NCI-H1092 (cell line): ENCODE data around the gene LIPC.

ENCODE experiments used
- DNase-seq: peaks from one replicate; lab custom pipeline; 2025; lab: John Stamatoyannopoulos, UW

The LIPC gene

DNA sequence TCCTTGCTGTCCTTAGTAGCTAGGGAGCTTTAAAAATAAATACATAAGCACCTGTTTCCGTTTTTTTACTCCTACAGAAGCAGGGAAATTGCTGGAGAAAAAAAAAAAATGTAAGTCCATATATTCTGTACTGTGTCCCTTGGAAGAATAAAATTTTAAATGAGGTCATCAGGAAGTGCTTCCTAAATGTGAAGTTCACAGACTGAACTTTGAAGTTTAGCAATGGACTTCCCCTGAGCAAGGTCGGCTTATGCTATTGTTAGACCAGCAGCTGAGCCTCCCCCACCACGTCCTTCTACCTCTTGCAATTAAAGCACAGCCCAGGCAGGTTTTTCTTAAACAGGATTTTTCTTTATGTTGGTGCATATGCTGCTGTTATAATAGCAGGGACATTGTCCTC, 26.3 kb downstream of the LIPC start:
- DNase-seq = no peak

DNA sequence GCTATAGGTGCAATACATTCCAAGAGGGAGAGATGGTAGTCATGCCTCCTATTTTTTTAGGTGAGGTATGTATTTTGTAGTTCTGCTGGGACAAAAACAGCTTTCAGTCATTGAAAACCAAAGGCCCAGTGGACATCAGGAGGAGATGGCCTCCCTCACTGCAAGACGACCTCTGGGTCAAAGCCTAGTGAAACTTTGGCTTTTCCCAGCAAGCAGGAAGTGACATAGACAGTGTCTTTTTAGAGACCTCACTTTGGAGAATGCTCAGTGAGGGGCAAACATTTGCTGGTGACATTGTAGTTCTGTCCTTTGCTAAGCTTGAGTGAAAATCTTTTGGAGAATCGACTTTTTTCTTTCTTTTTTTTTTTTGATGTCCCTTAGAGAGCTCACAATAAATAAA, 27.3 kb downstream of the LIPC start:
- DNase-seq = no peak

DNA sequence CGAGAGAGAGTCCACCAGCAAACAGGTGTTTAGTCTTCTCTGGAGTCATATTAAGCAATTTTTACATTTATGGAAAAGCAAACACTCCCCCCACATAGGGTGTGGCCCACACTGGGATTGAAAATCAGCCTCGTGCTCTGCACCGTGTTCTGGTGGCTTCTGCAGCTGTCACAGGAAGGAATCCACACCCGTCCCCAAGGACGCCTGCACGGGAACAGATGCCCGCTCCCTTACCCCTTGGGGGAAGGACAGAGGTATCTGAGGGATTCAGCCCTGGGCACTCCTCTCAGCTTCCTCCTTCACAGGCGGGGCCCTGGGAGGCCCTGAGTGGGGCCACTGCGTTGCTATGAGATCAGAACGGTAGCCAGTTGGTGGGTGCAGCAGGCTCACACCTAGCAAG, 27.8 kb downstream of the LIPC start:
- no peak for DNase-seq

DNA sequence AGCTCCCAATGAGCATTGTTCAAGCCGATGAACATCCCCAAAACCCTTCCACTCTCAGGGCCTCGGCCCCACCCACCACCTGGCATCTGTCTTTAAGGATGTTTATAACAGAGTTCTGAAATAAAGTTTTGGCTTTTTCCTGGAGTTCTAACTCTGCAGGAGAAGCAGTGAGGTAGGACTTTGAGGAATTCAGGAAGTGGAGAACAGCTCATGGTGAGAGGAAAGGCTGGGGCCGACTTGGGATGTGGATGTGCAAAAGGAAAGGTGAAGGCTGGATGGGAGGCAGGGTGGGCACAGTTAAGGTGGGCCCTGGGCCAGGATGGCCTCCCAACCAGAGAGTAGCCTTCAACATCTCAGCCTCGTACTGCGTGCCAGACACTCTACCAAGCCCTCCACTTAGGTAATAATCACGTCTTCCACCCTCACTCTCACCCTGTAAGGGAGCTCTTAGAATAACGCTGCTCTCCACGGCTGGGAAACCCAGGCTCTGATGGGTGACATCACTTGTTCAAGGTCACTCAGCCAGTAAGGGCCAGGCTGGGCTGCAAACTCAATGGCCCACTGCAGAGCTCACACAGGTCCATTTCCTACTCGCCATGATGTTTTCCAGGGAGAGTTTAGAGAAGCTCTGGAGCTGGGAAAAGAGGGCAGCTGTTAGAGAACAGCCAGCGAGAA, 28.5 kb downstream of the LIPC start:
- DNase-seq = no peak

DNA sequence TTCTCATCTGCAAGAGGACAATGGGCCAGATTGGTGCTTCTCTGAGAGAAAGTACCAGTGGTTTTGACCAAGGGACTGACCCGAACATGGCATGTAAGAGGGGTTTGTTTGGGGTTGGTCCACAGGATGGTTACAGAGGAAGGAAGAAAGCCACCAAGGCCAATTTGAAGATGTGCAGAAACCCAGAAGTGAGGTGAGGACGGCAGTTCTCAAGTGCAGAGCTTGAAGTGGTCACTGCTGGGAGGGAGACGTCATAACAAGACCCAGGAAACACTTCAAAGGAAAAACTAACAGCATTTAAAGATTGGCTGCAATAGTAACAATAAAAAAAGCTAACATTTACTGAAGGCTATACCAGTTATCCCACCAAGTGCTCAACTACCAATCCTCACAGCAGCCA, 29.1 kb downstream of the LIPC start:
- no peak for DNase-seq

DNA sequence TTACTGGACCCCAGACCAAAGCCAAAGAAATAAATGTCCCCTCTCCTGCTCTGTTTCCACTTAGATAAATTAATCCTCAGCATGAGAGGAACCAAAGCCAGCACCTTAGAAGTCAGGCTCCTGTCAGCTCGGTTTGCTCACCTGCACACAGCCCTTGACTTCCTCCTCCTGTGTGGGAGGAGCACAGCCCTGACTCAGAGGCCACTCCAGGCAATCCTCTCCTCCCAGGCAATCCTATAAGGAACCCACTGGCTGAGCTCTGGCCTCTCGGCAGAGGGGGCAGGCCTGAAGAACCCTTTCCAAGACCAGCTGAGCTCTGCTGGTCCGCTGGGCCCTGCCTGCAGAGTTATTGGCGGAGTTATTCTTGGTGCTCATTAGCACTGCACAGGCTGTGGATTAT, 30.8 kb downstream of the LIPC start:
- no peak for DNase-seq

DNA sequence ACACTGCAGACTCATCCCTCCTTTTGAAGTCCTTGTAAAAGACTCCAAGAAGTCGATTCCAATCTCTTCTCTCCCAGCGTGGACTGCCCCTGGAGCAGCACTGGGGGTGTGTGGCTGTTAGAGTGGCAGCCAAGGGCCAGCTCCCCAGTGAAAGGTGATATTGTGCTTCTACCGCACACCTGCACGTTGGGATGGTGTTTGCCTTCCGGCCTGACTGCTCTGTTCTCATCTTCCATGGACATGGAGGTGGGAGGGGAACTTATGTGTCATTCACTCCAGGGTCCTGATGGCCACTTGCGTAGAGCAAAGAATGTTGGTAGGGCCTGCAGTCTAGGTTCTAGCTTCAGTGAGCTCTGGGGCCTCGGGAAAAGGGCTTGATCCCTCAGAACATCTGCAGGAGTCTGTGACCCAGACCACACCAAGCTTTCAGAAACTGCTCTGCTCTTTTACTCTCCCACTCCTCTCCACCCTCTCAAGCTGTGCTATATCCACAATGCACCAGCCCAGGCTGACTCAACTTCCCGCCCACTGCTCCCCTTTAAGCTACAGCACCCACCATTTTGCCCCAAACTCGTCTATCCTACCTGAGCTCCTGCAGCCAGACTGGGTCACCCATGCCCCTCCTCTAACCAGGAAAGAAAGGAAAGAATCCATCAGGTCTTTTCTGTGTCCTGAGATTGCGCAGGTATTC, 31.3 kb downstream of the LIPC start:
- DNase-seq = no peak

DNA sequence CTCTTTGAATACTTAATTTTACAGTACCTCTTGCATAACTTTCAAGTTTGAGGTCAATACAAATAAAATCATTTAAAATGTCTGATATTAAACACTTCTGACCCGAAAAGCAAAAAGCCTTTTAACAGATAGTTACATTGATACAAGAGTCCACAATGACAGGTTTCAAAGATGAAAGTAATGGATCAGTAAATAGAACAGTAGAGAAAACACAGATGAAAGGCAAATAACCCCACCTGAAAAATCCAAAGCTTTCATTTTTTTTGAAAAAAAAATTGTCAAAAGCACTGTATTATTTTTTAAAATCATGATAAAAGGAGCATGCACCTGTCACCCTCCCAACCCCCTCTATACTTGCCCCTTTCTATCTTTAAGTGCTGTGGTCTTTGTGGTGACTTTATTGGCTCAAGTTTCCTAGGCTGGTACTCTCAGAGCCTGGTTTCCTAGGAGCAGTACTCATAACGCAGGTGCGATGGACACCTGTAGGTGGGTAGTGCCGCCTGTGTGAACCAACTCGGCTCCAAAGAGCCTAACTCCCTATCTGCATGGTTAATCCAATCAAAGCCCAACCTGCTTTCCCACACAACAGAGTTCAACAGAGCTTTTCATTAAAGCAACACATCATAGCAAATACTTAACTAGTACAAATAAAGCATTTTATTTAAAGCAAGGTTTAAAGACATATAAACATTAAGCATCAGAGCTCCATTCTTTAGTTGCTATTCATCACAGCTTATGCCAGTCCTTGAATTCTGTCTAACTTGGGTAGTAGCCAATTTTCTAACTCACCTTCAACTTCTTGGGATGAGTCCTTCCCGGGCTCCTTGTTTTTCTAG, 32.2 kb downstream of the LIPC start:
- DNase-seq = no peak

DNA sequence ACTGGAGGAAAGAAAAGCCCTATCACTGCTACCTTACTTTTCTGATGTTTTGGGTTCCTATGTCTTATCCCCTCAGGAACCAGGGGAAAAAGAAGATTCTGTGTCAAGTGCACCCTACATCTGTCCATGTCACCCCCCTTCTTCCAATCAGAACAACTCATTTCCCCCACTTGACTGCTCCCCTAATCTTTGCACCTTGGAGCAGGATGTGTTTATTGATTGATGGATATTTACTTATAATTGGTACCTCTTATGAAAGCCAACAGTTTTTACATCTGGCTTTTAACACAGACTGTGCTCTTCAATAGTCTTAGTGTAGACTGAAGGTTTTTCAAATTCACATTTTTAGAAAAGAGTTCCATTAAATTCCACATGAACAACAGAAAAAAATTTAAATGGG, 33.3 kb downstream of the LIPC start:
- no peak for DNase-seq

DNA sequence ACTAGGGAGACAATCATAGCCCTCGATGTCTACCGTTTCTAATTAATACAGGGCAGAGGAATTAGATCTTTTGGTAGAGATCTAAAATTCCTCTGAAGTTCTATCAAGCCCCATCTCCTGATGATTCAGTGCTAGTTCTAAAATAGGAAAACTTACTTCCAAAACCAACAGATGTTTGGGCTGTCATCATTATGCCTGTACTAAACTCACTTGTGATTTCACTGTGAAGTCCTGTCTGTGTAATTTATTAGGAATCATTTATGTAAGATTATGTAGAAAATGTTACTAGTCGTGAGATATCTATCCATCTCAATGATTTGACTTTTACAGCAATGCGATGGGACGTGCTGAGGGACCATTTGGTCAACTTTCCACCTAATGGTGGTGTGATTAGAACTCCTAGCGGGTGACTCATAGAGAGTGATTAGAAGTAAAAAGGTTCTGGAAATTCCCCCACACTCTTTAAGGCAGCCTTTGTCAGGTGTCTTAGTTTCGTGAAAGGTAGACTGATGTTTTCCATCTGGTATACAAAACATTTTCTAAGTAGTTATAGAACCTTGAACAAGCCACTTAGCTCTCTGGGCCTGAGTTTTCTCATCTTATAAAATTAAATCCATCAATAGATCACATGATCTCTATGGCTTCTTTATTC, 34.2 kb downstream of the LIPC start:
- no peak for DNase-seq

DNA sequence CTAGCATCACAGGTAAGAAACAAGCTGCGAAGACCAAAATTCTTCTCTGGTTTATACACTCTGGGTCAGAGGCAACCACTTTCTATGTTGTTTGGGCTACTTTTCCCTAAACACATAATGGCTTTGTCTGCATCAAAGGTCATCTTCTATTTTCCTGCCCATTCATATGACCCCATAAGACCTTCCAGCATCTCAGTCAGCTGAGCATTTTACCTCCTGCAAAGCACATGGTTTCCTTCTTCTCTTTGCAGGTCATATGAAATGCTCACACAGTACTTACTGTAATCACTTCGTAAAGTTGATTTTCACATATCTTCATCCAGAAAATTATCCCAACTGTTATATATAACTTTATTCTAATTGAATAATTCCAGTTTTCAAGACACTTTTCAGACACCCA, 34.8 kb downstream of the LIPC start:
- no peak for DNase-seq

DNA sequence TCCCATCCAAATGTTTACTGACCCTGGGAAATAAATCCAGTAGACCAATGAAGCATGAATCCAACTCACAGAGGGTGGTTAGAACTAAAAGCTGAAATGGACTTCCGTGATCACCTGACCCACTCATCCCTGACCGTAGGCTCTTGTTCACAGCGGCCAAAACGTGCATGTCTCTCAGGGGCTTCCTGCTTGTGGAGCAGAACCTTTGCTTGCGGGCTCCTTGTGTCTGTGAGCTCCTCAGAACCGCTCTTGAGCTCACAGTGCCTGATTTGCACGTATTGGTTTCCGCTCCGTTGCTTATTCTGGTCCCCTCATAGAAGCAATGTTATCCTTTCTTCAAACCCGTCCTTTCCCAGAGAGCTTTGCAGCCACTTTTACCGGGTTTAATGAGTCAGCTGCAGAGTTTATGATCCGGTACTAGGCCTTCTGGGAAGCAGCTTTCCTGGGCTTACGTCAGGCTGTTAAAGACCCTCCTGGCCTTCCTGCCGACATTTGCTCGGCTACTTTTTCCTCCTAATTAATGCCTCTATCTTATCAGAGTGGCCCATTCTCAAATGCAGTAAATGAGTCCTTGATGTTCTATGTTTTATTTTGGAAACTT, 35.4 kb downstream of the LIPC start:
- DNase-seq = no peak

DNA sequence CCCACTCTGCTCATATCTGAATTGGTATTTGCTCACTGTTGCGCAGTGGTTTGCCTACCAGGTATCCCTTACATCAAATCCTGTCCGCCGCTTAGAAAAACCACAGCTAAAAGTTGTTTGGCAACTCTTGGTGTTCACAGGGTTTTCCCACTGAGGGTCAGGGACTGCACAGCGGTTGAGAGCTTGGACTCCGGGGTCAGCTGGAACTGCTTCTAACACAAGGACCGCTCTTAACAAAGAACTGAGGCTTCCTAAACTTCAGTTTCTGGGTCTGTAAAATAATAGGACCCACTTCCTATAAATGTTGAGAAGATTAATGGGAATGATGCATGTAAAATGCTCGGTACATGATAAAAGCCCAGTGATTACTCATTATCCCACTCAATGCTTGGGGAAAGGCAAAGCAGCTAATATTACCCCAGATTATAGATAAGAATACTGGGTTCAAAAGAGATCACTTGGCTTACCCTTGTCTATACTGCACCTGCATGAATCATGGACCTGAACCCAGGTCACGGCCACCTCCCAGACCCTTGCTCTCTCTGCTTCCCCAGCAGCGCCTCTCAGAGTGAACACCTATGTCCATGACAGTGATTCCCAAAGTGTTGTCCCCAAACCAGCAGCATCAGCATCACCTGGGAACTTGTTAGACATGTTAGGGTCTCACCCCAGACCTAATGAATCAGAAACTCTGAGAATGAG, 36.1 kb downstream of the LIPC start:
- no peak for DNase-seq

DNA sequence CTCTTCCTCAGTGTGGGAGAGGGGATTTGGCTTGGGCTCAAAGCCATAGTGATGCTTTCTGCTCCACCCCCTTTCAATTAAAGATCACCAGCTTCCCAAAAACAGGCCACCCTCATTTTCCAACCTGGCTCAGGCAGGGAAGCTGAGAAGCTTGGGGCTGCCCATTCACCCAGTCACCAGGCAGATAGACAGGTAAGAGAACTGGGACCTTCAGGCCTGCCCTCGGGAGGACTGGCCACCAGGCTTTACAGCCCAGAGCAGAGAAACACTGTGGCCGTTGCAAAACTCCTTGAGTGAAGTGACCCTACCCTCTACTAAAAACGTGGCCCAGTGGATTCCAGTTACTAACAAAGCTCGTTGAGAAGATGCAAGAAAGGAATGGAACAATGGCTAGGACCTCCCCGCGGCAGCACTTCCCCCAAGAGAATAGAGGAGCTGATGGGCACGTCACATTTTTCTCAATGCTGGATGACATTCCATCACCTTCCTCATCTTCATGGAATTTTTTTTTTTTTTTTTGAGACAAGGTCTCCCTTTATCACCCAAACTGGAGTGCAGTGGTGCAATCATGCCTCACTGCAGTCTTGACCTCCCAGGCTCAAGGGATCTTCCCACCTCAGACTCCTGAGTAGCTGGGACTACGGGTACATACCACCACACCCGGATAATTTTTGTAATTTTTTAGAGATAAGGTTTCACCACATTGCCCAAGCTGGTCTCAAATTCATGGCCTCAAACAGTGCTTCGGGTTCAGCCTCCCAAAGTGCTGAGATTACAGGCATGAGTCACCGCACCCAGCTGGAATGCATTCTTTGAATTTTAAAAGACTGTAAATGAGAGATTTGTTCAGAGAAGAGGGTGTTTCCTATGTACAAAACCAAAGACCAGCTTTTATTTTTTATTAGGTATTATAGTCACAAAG, 37.9 kb downstream of the LIPC start:
- no peak for DNase-seq

DNA sequence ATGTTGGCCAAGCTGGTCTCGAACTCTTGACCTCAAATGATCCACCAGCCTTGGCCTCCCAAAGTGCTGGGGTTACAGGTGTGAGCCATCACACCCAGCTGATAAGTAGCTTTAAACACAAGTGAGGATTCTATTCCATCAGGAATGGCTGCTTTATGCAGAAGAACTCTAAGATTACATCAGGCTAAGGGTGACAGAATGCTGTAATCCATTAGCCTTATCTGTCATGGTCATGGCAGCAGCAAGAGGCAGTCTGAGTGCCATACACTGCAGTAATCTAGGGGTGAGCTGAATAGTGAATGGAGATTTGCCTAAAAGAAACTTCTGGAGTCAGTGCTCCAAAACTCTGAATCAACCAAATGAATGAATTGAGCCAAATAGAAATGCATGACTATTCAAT, 39.6 kb downstream of the LIPC start:
- no peak for DNase-seq

DNA sequence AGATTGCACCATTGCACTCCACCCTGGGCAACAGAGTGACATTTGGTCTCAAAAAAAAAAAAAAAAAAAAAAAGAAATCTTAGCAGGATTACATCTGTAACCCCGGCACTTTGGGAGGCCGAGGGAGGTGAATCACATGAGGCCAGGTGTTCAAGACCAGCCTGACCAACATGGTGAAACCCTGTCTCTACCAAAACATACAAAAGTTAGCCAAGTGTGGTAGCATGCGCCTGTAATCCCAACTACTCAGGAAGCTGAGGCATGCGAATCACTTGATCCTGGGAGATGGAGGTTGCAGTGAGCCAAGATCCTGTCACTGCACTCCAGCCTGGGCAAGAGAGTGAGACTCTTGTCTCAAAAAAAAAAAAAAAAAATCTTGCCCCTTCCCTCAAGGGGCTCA, 40.4 kb downstream of the LIPC start:
- no peak for DNase-seq

DNA sequence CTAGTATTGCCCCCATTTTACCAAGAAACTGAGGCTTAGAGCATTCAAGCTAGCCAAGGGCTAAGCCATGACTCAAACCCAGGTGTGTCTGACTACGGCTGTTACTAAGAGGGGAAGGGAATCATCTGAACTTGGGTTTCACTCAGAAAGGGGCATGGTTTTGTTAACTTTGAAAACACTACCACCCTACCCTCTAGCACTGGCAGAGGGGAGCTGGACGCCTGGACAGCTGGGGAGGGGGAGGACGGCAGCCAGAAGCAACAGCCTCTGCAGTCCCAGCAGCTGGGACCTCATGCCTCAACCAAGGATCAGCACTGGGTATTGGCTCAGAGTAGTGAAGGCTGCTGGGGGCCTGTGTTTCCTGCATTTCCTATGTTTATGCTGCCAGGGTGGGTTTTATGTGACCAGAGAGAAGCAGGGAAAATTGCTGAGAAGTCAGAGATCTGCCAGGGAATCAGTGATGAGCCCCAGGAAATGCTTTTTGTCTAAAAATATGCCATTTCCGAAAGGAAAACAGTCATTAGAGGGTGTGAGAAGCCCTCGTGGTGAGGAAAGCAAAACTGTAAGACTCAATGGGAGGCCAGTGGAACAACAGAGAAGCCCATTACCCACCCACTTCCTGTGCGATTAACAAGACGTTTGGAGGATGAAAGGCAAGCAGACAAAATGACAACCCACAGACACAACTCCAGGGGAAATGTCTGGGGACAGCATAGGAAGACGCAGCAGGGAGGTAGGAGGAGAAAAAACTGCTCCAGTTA, 41.2 kb downstream of the LIPC start:
- DNase-seq = no peak

DNA sequence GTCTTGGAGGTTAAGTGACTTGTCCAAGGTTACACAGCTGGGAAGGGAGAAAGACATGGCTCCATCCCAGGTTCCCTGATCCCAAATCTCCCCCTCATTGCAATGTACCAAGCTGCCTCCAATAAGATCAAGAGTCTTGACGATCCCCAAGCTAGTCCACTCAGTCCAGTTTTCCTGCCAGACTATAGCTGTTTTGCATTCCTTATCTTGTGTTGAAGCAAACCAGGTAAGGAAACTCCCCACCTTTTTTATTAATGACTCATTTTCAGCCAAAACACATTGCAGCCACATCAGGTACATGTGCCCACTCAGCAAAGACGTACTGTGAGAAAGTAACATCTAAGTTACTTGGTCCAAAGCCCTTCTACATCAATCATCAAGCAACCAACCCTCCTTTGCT, 41.9 kb downstream of the LIPC start:
- no peak for DNase-seq

DNA sequence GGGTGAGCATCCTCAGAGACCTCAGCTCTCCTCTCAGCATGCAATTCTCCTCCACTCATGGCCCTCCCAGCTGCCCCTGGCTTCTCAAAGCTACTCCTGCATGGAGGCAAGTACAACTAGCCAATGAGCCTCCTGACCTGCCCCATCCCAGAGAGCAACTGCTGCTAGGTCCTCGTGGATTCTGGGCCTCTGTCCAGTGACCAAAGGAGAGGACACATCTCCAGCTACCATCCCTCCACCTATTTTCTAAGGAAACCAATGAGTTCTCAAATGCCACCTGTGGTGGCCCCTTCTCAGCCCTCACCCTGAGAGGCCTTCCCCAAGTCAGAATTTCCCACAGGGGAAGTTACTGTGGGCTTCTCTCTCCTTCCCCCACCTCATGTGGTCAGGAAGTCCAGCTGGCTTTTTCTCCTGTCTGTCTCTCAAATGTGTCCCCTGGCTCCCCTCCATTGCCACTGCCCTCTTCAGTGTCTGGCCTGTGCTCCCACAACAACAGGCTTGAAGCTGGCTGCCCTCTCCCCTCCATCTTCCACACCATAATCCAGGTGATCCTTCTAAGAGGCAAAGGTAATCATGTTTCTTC, 43.0 kb downstream of the LIPC start:
- DNase-seq = no peak
